NCI-H2107 (cell line): ENCODE data around the gene PIK3CG.
"Not testable (repeated sequence)": the region's sequence is repeated elsewhere in the genome, so short reads cannot be mapped to it uniquely, and the experiment has no call there.

Experiments used
- DNase-seq: peaks from one replicate; lab custom pipeline; 2025; lab: John Stamatoyannopoulos, UW

Gene PIK3CG

GRCh38 chr7:106887421-106887820 lies 22.3 kb downstream of the PIK3CG start:
- no peak for DNase-seq

GRCh38 chr7:106888204-106888603 lies 23.1 kb downstream of the PIK3CG start:
- no peak for DNase-seq

- DNase-seq, result no peak
Measured at GRCh38 chr7:106890952-106891351, 25.9 kb downstream of the PIK3CG start.

DNA sequence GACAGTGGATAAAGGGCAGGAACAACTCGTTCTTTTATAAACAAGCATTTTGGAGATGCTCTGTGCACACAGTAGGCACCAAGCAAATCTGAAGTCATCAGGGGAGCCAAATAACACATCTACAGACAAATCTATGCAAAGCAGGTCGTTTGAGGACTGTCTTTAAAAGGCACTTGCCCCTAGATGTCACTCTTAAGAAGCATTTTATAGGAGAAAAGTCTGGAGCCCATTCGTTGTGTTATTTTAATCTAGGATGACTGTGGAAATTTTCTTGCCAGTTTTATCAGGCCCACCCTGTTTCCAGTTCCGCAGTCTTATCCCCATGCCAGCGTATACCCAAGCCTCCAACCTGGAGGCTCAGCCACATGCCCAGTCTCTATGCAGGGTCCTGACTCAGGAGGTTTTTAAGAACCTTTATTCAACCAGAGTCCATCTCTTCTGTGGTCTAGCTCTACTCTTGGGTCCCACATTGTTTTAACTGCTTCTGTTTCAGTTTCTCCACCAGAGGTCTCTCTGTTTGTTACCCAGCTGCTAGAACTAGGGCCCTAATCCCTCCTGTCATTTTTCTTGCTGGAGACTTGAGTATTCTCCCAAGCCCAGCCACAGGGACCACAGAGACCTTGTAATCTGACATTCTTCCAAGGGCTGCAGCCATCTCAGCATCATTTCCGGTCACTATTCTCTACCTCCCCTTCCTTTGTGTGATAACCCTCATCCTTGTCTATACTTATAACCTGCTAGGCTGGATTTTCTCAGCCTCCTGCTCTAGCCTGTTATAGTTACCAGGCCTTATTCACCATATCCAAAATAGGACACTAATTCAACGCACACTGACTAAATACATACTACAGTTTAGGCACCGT lies 26.7 kb downstream of the PIK3CG start:
- DNase-seq, result no peak

GRCh38 chr7:106893591-106893990 lies 28.5 kb downstream of the PIK3CG start:
- DNase-seq, result no peak

DNA sequence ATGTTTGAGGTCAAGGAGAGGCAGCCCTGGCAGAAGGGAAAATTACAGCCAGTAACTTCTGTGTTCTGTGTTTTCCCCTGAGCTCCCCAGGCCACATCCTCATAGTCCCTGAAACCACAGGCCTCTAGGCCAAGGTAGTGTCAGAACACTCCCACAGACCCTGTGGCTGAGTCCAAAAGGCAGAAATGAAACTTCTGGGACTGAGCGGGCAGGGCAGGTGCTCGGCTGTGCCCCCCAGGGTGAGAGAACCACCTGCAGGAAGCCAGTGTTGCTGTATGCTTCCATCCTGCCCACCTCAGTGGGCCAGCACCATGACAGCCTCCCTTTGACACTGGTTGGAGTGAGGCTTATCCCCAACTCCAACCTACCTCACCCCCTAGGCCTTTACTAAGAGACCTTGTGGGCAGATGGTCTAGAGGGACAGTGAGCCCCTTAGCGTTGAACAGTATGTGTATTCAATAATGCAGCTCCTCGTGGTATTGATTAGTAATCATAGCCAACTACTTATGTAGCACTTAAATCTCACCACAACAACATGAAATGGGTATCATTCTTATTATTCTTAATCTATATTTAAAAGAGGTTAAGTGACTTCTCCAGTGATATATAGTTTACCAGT lies 30.3 kb downstream of the PIK3CG start:
- DNase-seq, result no peak

- no peak for DNase-seq
Measured at GRCh38 chr7:106896231-106896630, 31.1 kb downstream of the PIK3CG start.

DNA sequence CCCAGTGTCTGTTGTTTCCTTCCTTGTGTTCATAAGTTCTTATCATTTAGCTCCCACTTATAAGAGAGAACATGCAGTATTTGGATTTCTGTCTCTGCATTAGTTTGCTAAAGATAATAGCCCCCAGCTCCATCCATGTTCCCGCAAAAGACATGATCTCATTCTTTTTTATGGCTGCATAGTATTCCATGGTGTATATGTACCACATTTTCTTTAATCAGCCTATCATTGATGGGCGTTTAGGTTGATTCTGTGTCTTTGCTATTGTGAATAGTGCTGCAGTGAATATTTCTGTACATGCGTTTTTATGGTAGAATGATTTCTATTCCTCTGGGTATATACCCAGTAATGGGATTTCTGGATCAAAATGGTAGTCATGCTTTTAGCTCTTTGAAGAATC lies 32.5 kb downstream of the PIK3CG start:
- not testable (repeated sequence) for DNase-seq

DNA sequence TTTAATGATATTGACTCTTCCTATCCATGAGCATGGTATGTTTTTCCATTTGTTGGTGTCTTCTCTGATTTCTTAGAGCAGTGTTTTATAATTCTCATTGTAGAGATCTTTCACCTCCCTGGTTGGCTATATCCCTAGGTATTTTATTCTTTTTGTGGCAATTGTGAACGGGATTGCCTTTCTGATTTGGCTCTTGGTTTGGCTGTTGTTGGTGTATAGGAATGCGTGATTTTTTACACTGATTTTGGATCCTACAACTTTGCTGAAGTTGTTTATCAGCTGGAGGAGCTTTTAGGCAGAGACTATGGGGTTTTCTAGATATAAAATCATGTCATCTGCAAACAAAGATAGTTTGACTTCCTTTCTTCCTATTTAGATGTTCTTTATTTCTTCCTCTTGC lies 33.9 kb downstream of the PIK3CG start:
- DNase-seq, result not testable (repeated sequence)

GRCh38 chr7:106901828-106902441 lies 36.9 kb downstream of the PIK3CG start:
- no peak for DNase-seq

DNA sequence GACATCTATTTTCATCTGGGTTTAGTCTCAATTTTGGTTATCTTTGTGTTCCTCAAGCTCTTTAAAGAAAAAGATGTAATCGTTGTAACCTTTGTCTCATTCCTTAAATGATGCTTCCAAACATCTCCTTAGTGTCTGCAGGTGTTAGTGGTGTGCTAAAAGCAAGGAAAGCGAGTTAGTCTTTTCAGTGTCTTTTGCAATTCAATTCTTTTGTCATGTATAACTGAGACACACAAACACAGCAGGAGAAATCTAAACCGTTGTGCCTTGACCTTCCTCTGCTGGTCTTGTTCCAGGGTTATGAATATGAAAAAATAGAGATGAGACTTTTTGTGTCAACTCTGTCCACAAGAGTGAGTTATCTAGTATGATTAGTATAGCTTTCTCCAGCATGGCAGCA lies 40.7 kb downstream of the PIK3CG start:
- DNase-seq, result no peak

DNA sequence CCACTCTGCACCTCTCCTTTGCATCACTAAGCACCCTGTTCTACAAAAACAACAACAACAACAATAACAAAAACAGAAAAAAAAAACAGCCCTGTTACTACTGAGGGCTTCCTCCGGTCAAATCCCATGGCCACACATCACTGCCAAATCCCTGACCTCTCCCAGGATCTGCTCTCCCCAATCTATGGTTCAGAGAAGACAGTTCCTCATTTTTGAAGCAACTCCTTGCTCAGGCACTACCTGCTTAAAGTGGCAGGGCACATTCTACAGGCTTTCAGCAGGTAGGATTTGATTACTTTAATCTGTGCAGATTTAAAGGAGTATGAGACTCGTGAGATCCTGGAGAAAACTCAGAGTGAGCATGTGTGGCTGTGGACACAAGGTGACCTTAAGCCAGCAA lies 46.9 kb downstream of the PIK3CG start:
- no peak for DNase-seq

GRCh38 chr7:106914018-106914607 lies 49.0 kb downstream of the PIK3CG start:
- DNase-seq, result no peak

GRCh38 chr7:106915407-106915806 lies 50.3 kb downstream of the PIK3CG start:
- no peak for DNase-seq

- no peak for DNase-seq
Measured at GRCh38 chr7:106915873-106916272, 50.8 kb downstream of the PIK3CG start.

GRCh38 chr7:106916679-106917078 lies 51.6 kb downstream of the PIK3CG start:
- no peak for DNase-seq

DNA sequence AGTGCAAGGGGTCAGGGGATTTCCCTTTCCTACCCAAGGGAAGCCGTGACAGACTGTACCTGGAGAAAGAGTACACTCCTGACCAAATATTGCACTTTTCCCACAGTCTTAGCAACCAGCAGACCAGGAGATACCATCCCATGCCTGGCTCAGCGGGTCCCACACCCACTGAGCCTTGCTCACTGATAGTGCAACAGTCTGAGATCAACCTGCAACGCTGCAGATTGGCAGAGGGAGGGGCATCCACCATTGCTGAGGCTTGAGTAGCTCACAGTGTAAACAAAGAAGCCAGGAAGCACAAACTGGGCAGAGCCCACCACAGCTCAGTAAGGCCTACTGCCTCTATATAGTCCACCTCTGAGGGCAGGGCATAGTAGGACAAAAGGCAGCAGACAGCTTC lies 53.9 kb downstream of the PIK3CG start:
- DNase-seq, result no peak

DNA sequence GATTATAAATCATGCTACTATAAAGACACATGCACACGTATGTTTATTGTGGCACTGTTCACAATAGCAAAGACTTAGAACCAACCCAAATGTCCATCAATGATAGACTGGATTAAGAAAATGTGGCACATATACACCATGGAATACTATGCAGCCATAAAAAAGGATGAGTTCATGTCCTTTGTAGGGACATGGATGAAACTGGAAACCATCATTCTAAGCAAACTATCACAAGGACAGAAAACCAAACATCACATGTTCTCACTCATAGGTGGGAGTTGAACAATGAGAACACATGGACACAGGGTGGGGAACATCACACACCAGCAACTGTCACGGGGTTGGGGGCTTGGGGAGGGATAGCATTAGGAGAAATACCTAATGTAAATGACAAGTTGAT lies 59.4 kb downstream of the PIK3CG start:
- not testable (repeated sequence) for DNase-seq

DNA sequence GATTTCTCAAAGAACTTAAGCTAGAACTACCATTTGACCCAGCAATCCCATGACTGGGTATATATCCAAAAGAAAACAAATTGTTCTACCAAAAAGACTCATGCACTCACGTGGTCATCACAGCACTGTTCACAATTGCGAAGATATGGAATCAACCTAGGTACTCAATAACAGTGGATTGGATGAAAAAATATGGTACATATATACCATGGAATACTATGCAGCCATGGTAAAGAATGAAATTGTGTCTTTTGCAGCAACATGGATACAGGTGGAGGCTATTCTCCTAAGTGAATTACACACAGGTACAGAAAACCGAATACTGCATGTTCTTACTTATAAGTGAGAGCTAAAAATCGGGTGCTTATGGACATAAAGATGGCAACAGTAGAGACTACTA lies 61.8 kb downstream of the PIK3CG start:
- no peak for DNase-seq

DNA sequence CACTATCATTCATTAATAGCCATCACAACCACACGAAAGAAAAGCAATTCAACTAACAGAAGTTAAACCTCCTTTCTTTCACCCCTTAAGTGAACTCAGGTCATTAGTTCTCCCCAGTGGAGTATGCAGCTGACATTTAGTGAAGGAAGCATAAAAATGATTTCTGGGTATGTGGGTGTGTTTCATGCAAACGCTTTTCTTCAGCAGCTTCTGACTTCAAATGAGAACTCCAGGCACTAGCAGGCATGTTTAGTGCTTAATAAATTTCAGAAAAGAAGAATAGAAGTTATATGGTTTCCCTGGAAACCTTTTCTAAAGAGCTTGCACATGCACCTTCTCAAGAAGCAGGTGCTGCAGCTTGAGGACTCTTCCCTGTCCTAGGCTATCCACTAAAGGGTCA lies 62.5 kb downstream of the PIK3CG start:
- no peak for DNase-seq

DNA sequence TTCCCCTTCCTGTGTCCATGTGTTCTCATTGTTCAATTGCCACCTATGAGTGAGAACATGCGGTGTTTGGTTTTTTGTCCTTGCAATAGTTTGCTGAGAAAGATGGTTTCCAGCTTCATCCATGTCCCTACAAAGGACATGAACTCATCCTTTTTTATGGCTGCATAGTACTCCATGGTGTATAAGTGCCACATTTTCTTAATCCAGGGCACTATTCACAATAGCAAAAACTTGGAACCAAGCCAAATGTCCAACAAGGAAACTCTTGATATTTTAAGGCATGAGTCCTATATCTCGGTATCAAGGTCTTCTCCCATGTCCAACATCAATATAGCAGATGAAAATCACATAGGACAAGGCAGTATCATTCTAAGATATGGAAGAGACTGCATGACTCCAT lies 64.5 kb downstream of the PIK3CG start:
- not testable (repeated sequence) for DNase-seq

DNA sequence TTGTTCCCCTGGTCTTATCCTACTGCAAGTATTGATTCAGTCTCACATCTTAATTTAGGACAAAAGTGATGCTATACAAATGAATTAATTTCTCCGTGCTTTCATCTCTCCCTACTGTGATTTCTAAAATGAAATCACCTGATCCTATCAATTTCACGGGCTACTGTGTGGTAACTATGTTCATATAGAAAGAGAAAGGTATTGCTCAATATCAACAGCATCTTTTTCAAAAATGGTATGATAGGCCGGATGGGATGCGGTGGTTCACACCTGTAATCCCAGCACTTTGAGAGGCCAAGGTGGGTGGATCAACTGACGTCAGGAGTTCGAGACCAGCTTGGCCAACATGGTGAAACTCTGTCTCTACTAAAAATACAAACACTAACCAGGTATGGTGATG lies 71.2 kb downstream of the PIK3CG start:
- no peak for DNase-seq

DNA sequence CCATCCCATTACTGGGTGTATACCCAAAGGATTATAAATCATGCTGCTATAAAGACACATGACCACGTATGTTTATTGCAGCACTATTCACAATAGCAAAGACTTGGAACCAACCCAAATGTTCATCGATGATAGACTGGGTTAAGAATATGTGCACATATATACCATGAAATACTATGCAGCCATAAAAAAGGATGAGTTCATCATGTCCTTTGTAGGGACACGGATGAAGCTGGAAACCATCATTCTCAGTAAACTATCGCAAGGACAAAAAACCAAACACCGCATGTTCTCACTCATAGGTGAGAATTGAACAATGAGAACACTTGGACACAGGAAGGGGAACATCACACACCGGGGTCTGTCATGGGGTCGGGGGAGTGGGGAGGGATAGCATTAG lies 73.0 kb downstream of the PIK3CG start:
- DNase-seq, result not testable (repeated sequence)
